ENCODE measurements around the gene RABGAP1L. TPM values are rescaled to one million over a fixed set of nuclear protein-coding genes. Genes with fewer than 3 reads are reported as not detected.
A peak's percentile ranks its signal among the peaks of the same experiment; 100 is the strongest.
"Not testable (repeated sequence)": the region's sequence is repeated elsewhere in the genome, so short reads cannot be mapped to it uniquely, and the experiment has no call there.

Gene RABGAP1L
- total RNA-seq, 1 donor from 2014 or later: 36.2 TPM

DNA sequence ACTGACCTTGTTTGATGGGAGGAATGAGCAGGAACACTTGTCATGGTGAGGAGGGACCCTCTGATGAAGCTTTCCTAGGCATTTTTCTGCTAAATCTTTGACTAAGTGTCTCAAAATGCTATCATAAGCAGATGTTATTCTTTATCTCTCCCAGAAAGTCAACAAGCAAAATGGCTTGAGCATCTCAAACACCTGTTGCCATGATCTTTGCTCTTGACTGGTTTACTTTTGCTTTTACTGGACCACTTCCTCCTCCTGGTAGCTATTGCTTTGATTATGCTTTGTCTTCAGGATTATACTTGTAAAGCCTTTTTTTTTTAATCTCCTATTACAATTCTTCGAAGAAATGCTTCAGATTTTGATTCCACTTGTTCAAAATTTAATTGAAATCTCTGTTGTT is 445.9 kb downstream of the RABGAP1L start:
- no peak for DNase-seq

DNA sequence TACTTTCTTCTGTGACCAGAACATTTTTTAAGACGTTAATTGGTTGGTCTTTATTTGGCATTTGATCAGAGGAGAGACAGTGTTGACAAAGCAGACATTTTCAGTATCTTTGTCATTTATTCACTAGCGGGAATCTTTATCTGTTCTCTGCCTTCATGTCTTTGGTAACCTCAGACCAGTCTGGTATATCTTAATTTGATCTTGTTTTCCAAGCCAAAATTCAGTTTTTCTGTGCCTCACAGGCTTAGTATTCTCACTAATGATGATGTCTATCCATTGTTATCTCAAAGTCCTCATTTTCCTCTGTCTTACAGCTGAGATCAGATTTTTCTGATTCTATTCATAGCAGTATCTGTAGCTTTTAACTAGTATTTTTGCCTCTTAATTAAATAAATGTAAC is 447.2 kb downstream of the RABGAP1L start:
- no peak for DNase-seq

DNA sequence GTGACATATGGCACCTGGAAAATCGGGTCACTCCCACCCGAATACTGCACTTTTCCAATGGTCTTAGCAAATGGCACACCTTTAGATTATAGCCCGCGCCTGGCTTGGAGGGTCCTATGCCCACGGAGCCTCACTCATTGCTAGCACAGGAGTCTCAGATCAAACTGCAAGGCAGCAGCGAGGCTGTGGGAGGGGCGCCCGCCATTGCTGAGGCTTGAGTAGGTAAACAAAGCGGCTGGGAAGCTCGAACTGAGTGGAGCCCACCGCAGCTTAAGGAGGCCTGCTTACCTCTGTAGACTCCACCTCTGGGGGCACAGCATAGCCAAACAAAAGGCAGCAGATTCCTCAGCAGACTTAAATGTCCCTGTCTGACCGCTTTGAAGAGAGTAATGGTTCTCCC is 458.6 kb downstream of the RABGAP1L start:
- DNase-seq: not testable (repeated sequence)

DNA sequence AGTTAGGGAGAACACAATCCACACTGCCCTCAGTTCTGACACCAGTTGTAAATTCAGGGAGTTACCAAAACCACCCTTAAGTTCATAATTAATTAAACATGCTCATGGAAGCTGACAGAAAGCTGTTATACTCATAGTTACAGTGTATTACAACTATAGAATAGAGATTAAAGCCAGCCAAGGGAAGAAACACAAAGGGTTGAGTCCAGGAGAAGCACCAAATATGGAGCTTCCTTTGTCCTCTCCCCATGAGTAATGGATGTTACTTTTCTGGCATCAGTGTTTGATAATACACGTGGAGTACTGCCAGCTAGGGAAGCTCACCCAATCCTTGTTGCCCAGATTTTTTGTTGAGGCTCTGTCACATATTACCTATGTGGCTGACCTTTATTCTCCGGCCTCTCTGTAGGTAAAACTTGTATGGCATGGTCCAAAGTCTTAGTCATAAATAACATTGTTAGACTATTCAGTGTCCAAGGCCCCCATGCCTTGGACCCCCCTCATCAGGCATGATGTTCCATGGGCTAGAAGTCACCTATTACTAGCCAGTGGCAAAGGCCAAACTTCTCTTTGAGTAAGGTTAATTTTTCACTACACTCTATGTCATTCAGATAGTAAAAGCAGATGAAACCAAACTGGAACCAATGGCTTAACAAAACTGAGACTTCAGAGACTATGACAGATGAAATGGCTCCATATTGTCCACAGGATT is 464.2 kb downstream of the RABGAP1L start:
- no peak for DNase-seq

DNA sequence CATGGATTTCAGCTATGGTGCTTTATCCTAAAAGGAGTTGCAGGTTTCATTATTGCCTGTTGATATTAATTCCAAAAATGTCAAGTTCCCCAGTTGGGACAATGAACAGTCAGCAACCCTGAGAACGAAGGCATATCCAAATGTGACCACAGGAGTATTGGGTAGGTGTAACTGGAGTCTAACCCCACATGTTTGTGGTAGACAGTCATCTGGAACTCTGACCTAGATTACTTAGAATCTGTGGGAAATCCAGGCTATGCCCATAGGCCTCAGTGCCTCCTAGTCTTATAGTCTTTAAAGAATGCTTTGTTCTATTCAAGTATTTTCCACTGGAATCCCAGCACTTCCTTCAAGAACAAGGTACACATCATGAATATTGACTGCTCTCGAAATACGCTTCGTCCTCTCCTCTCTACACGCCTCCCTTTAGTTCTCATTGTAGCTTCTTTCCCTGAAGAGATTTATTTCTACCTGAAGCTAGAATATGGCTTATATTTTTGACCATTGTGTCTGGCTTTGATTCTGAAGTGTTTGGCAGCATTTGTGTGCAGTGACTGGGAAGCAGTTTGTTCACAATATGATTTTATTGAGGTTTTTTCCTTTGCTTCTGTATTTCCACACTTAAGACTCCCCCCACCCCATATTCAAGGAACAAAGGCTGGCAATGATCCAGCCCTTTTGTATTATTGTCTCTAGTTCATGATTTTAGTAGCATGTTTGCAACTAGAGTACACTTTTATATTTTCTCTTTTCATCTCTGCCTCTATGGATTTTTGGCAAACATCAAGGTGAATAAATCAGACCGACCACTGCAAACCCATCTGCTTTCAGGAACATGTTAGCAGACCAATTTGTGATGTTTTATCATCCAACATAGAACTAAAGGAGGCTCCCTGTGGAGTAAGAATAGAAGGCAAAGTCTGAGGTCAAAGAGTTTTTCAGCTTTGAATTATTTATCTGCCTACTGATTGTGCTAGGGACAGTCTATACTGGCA is 467.0 kb downstream of the RABGAP1L start:
- DNase-seq: peak; percentile 21

DNA sequence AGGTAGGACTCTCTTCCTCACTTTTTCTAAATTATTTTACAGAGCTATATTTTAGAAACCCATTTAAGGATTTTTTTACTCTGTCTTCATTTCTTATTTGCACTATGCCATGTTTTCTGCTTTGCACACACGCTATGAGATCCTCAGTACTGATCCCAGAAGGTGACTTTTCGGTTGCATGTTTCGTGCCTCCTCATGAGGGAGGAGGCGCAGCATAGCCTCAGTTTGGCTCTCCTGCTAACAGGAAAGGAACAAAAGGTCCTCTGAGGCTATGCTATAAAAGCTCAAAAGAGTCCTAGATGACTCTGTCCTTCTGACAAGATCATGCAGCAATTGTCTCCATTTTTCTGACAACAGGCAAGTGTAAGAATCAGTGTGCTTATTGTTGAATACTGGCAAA is 478.2 kb downstream of the RABGAP1L start:
- DNase-seq: no peak

DNA sequence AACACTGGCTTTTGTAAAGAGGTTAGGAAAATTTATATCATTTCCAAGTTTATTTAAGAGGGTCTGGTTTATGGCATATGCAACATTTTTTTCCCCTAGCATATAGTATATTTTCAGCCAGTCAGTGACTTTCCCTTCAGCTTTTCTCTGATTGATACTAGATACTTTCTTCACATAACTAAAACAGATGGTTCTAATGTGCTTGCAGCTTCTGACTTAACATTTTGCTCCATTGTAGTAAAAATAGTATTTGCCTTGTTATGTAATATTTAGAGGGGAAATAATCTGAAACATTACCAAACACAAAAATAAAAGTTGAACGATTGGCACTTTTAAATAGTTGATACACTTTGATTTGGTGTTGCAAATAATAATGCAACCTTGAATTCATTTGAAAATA is 480.1 kb downstream of the RABGAP1L start:
- DNase-seq: no peak

DNA sequence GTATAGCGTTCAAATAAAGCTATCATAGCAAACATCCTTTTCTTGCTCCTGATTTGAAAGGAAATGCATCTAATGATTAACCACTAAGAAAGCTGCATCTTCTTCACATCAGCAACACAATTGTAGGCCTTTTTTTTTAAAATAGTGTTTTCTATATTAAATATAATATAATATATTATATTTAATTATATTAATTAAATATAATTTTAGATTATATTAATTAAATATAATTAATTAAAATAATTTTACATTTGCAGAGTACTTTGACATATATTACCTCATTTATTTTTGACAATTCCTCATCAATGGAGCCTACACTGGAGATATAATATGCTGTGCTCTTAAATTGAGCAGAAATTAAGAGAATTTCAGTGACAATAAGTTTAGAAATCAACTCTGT is 481.5 kb downstream of the RABGAP1L start:
- DNase-seq: no peak

DNA sequence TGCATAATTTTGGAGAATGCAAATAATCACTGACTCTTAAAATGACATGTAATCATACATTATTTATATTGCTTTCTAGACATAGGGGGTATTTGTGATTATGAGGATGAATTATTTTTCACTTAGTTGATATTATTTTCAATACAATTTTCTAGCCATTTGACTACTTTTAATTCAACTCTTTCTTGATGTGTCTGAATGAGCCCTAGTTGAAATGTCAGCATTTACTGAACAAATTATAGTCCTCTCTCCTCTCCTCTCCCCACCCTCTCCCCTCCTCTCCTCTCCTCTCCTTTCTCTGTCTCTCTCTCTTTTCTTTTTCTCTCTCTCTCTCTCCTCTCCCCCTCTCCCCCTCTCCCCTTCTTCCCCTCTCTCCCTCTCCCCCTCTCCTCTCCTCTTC is 483.1 kb downstream of the RABGAP1L start:
- no peak for DNase-seq

DNA sequence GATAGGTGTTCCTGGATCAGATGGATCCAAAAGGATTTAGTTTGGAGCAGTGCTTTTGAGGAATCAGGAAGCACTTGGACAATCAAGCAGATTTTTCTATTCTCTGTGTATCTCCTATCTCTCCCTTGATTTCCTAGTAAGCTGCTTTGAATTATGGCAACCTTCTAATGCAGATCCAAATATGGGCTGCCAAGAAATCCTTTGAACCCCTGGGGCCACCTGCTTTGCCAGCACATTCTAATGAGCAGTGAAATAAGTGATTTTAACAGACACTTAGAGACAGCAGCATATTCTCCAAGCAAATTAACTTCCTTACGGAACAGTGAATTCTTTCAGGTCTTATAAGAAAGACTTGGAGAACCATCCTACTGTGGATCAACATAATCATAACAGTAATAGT is 483.9 kb downstream of the RABGAP1L start:
- no peak for DNase-seq

DNA sequence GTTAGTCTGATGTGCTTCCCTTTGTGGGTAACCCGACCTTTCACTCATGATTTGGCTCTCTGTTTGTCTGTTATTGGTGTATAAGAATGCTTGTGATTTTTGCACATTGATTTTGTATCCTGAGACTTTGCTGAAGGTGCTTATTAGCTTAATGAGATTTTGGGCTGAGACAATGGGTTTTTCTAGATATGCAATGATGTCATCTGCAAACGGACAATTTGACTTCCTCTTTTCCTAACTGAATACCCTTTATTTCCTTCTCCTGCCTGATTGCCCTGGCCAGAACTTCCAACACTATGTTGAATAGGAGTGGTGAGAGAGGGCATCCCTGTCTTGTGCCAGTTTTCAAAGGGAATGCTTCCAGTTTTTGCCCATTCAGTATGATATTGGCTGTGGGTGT is 490.3 kb downstream of the RABGAP1L start:
- DNase-seq: not testable (repeated sequence)

DNA sequence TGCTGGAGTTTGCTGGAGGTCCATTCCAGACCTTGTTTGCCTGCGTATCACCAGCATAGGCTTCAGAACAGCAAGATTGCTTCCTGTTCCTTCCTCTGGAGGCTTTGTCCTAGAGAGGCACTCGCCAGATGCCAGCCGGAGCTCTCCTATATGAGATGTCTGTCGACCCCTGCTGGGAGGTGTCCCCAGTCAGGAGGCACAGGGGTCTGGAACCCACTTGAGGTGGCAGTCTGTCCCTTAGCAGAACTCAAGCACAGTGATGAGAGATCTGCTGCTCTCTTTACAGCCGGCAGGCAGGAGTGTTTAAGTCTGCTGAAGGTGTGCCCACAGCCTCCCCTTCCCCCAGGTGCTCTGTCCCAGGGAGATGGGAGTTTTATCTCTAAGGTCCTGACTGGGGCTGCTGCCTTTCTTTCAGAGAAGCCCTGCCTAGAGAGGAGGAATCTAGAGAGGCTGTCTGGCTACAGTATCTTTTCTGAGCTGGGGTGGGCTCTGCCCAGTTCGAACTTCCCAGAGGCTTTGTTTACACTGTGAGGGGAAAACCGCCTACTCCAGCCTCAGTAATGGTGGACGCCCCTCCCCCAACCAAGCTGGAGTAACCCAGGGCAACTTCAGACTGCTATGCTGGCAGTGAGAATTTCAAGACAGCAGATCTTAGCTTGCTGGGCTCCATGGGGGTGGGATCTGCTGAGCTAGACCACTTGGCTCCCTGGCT is 493.4 kb downstream of the RABGAP1L start:
- DNase-seq: no peak

DNA sequence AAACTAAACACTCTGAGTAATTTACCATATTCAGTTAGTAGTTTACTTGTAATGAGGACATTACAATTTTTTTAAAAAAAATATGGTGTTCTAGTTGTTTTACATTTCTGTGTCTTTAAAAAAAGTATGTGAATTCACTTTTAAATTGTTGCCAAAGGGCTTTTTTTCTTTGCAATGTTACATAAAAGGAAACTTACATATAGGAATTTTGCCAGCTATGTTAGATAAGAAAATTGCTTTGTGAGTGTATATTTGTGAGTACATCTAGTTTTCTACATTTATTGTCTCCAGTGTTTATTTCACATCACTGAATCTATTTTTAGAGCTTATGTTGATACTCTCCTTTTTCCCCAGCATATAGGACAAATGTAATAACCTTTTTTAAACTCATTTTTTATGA is 495.2 kb downstream of the RABGAP1L start:
- no peak for DNase-seq

DNA sequence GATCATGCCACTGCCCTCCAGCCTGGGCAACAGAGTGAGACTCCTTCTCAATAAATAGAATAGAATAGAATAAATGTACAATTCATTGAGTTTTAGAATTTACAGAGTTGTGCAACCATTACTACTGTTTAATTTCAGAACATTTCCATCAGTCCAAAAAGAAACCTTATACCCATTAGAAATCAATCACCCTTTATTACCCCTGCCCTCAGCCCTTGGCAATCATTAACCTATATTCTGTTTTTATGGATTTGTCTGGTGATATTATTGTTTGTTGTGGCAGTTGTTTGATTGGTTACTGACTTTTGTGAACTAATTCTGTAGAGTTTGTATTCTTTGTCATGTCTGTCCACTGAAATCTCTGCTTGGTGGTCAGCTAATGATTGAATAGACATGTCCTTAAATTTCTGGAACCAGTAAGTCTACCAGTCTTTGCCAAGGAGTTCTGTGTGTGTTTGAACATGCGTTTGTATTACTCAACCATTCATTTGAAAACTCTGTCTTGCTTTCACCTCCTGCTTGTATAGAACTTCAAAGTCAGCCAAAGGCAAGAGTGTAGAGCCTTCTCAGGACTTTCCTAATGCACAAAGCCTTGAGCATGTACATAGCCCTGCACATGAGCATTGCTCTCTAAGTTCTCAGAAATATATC is 497.2 kb downstream of the RABGAP1L start:
- no peak for DNase-seq

DNA sequence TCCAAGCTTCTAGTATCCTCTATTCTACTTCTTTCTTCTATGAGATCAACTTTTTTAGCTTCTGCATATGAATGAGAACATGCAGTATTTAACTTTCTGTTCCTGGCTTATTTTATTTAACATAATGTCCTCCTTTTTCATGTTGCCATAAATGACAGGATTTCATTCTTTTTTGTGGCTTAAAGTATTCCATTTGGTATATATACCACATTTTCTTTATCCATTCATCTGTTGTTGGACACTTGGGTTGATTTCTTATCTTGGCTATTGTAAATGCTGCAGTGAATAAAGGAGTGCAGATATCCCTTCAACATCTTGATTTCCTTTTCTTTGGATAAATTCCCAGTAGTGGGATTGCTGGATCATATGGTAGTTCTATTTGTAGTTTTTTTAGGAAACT is 498.1 kb downstream of the RABGAP1L start:
- DNase-seq: no peak

DNA sequence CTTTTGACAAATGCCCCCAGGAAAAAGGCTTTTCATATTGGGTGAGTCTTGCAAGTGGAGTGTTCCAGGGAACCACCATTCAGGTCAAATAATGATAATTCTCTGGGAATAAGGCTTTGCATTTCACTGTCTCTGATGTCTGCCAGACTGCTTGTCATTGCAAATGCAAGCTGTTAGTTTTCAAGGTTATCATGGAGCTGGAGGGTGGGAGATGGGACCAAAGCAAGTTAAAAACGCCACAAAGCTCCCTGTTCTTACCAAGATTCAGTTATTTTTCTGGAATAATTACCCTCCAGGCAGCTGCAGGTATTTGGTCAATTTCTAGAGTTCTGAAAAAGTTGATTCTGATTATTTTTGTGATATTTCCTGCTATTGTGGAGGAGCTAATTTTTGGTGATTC is 498.6 kb downstream of the RABGAP1L start:
- no peak for DNase-seq

DNA sequence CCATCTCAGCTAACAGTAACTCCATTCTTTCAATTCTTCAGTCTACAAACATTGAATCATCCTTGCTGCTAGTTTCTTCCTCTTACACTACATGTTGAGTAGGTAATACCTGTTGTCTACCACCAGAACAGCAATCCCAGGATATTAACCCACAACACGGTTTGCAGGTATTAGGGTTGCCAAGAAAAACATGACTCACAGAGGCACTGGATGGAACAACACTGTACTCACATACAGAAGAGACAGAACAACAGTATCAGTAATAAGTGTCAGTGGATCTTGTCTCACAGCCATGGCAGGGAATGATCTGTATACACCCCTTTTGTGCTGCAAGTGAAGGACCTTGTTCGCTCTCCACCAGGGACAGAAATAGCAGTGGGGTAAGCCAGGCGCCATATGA is 500.5 kb downstream of the RABGAP1L start:
- peak; percentile 14 for DNase-seq

DNA sequence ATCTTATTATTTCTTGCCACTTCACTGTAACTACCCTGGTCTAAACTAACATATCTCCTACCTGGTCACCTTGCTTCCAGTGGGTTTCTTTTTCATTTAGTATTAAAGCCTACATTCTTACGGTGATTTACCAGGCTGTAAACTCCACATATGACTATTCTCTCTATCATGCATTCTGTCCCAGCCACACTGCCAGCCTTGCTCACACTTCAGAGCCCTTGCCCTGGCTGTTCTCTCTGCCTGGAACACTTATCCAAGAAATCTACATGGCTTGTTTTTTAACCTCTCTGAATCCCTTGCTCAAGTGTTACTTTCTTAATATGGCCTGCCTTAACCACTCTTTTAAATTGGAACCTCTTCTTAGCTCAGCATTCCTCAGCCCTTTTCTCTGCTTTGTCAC is 501.2 kb downstream of the RABGAP1L start:
- no peak for DNase-seq

DNA sequence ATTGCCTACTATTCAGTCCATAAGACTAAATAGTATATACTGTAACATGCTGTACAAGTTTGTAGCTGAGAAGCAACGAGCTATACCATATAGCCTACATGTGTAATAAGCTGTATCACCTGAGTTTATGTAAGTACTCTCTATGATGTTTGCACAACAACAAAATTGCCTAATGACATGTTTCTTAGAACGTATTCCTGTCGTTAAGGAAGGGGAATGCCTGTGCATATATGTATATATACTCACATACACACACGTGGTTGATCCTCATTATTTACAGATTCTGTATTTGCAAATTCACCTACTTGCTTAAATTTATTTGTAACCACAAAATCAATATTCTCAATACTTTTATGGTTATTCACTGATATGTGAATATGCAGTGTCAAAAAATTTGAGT is 504.0 kb downstream of the RABGAP1L start:
- no peak for DNase-seq

DNA sequence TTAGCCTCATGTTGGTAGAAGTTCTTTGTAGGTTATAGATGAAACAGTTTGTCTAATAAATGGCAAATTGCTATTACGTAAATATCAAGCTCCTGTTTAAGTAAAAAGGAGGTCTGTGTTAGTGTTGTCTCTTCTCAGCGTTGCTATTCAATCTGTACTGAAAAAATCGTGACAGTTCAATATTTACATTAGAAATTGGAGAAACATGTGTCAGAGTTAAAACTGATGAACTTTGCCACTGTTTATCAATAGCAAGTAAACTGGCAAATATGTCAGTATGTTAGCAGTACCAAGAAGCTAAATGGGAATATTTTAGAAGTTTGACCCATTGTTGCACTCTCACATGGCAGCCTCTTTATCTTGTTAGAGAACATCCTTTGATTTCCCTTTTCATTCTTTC is 506.9 kb downstream of the RABGAP1L start:
- DNase-seq: no peak

DNA sequence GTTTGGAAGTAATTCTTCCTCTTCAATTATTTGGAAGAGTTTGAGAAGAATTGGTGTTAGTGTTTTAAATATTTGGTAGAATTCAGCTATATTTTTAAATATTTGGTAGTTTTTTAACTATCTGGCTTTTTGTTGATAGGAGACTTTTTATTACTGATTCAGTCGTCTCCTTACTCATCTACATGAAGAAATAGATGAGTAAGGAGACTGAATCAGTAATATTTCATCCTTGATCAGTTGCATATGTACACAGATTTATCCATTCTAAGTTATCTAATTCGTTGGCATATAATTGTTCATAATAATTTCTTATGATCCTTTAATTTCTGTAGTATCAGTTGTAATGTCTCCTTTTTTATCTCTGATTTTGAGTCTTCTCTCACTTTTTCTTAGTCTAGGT is 512.5 kb downstream of the RABGAP1L start:
- DNase-seq: no peak

DNA sequence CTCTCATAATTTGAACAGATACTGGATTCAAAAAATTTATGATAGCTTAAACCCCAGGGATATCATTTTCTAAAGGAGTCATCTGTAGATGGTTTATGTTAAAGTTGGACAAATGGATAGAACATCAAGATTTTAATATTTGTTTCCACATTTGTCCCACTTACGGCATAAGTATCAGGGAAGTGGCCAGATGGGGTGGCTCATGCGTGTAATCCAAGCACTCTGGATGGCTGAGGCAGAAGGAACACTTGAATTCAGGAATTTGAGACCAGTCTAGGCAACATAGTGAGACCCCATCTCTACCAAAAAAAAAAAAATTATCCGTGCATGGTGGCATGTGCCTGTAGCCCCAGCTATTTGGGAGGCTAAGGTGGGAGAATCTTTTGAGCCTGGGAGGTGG is 517.5 kb downstream of the RABGAP1L start:
- DNase-seq: no peak

DNA sequence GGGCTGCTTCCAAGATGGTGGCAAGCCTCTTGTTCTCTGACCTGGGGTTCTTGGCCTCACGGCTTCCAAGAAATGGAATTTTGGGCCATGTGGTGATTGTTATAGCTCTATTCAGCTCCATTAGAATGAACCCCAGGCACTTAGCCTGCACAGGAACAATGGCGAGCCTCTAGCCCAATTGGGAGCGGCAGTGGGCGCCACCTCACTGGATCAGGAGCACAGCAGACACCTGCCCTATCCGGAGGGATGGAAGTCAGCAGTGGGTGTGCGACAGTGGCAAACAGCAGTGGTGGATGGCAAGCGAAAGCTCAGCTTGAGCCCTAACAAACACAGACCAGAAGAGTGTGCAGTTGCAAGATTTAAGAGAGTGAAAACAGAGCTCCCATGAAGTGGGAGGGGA is 519.3 kb downstream of the RABGAP1L start:
- no peak for DNase-seq
